ENCODE data around the gene KCNK13.
"Not testable (repeated sequence)": the region's sequence is repeated elsewhere in the genome, so short reads cannot be mapped to it uniquely, and the experiment has no call there.

Gene KCNK13

DNA sequence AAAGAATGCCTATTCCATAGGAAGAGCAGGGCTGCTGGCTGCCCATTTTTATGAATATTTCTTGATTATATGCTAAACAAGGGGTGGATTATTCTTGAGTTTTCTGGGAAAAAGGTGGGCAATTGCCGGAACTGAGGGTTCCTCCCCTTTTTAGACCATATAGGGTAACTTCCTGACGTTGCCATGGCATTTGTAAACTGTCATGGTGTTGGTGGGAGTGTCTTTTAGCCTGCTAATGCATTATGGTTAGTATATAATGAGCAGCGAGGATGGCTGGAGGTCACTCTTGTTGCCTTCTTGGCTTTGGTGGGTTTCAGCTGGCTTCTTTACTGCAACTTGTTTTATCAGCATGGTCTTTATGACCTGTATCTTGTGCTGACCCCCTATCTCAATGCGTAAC lies 138.8 kb downstream of the KCNK13 start:
- not testable (repeated sequence) for DNase-seq

GRCh38 chr14:90201344-90201743 lies 139.6 kb downstream of the KCNK13 start:
- no peak for DNase-seq

DNA sequence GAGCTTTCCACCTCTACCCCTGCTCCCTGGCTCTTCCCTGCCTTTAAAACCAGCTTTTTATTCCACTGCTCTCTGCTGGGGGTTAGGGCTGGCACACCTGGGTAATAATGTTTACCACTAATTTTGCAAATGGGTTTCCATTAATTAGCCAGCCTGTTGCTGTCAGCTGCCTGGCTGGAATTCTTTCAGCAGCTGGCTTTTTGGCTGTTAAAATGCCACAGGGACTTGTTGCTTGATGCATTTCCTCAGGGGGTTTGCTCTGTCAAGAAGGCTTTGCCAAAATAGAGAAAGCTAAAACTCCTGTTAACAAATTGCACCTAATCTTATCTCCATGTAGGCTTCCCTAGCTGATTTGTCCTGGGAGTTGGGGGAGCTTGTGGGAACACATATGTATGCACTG lies 142.7 kb downstream of the KCNK13 start:
- DNase-seq = no peak

- no peak for DNase-seq
These were observed 151.4 kb downstream of the KCNK13 start for GRCh38 chr14:90213099-90213748.

DNA sequence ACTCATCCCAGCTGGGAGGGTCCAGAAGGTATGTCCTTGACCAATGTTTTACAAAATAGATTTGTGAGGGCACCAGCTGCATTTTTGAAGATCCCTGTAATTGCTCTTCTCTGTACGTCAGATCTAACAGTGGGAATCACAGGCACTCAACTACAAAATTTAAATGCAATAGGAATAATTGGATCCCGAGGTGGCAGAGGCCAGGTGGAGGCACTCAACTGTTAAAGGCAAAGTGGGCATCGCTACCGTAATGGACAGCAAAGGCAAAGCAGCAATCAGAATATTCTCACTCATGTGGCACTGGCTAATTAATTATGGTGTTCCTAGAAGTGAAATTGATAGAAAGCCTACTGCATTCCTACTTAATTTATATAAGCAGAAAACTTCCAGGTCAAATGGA lies 166.7 kb downstream of the KCNK13 start:
- DNase-seq = no peak

DNA sequence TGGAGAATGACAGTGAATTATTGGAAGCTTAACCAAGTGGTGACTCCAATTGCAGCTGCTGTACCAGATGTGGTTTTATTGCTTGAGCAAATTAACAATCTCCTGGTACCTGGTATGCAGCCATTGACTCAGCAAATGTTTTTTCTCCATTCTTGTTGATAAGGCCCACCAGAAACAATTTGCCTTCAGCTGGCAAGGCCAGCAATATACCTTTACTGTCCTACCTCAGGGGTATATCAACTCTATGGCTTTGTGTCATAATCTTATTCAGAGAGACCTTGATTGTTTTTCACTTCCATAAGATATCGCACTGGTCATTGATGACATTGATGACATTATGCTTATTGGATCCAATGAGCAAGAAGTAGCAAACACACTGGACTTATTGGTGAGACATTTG lies 168.1 kb downstream of the KCNK13 start:
- not testable (repeated sequence) for DNase-seq
